GM19193 (cell line): ENCODE results near the gene MPRIP.

Experiments
- POLR2A ChIP-seq: IDR thresholded peaks from 4 replicates; pipeline ENCODE4 v1.6.1; 2011; ENCODE audit not compliant: insufficient read depth, insufficient read length; ENCODE audit errors: extremely low read depth

The MPRIP gene

DNA sequence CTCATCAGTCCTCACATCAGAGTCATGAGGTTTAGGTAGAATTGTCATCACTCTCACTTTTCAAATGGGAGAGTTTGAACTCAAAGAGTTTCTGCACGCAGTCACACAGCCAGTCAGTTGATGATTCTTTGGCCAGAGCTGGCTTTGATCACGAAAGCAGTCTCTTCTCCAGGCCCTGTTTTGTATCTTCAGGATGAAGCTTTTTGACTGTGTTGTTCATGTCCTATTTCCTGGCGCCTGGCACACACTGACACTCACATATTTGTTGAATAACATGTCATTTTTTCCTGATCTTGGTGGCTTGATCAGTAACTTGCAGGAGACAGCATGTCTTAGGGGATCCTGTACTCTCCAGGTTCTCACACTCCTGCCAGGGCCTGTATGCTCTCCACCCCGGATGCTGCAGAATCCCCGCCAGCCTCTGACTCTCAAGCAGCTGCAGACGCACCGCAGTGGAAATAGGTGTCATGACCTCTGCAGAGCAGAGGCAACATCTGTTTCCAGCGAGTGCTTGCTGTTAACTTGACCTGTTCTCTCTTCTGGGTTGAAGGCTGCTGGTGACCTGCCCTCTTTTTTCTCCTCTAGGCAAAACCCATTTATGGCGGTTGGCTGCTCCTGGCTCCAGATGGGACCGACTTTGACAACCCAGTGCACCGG, 33.0 kb downstream of the MPRIP start:
- TF ChIP-seq POLR2A = no peak

GRCh38 chr17:17076066-17076465, 33.8 kb downstream of the MPRIP start:
- TF ChIP-seq POLR2A = no peak

DNA sequence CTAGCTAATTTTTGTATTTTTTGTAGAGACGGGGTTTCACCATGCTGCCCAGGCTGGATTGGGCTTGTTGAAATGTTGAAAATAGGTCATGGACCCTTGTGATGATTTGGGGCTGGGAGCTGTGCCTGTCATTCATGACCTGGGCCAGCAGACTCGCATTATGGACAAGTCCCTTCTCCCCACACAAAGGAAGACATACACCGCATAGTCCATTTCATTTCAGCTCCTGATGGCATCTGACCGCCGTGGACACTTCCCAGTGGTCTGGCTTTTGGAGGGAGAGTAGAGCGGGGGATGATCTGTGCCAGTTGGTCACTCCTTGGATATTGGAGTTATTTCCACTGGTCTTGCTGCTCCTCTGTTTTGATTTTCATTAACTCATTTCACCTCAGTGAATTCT, 34.8 kb downstream of the MPRIP start:
- TF ChIP-seq POLR2A = no peak

GRCh38 chr17:17077861-17078732, 35.8 kb downstream of the MPRIP start:
- no peak for TF ChIP-seq POLR2A

DNA sequence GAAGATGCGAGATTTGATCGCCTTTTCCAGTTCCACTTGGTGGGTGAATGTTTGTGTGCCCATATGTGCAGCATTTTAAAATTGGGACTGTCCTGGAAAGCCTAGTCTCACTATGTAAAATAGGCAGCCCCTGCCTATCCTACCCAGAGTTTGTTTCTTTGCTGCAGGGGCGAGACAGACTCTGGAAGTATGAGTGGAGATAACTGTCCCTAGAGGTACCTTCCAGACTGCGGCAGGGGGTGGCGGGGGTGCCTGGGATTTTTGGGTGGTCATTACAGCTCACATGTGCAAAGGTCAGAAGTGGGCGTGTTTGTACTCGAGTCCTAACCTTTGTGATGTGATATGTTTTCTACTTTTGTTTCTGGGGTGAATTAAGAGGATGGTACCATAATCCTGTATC, 36.6 kb downstream of the MPRIP start:
- no peak for TF ChIP-seq POLR2A

GRCh38 chr17:17079336-17079735, 37.1 kb downstream of the MPRIP start:
- TF ChIP-seq POLR2A = no peak

- TF ChIP-seq POLR2A = no peak
Measured at GRCh38 chr17:17079761-17080160, 37.5 kb downstream of the MPRIP start.

DNA sequence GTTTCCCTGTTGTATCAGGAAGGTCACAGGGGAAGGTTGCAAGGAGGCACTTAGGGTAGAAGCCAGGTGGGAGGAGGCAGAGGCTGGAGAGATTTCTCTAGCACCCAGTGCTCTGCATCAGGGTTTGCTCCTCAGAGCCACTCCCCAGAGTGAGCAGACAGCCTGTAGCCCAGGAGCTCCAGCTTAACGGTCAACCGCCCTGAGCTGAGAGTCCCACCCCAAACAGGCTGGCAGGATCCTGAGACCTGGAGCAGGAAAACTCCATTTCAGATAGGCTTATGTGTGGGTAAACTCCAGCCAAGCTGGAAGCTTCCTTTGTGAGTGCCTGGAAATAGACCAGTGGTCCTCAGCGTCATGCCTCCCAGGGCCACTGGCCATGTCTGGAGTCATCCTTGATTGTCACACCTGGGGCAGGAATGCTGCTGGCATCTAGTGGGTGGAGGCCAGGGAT, 37.9 kb downstream of the MPRIP start:
- no peak for TF ChIP-seq POLR2A

DNA sequence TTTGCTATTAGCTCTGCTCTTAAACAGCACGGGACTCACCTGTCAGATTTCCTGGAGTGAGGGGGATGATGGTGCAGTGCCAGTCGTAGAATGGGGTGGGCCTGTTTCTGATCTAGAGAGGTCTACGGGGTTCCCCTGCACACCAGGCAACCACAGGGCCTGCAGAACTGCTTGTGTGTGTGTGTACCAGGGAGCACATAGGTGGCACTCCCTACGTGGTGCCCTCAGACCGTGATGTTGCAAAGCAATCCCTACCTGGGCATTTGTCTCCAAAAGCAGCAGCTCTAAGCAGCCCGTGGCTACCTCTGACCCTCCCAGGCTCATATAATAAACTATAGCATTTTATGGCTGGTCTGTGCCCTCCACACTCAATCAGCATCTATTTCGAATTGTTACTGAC, 38.5 kb downstream of the MPRIP start:
- TF ChIP-seq POLR2A = no peak

DNA sequence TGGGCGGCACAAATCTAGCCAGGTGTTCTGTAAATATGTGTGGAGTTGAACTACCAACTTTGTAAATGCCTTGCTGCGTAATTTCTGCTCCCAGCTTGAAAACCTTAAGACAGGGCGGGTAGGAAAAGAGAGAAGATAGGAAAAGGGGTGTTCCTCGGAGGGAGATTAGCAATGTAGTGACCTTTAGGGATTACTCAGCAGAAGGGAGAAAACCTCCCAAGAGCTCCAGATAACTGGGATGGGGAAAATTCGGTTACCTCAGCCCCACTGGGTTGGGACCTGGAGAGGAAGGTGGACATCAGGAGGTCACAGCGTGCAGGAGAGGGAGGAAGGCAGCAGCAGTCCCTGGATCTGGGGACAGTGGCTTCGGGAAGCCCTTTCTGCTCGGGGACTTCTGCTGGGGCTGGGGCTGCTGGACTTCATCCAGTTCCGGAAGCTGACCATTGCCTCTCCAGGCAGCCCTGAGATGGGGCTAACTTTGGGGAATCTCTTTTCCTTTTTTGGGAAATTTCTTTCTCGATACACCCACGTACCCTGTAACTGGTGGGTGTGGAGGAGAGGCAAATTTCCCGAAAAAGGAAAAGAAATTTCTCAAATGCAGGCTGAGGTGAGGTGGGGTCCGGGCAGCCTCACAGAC, 39.2 kb downstream of the MPRIP start:
- TF ChIP-seq POLR2A = no peak

- TF ChIP-seq POLR2A = no peak
Measured at GRCh38 chr17:17082878-17083277, 40.6 kb downstream of the MPRIP start.

- TF ChIP-seq POLR2A = no peak
Measured at GRCh38 chr17:17084317-17084835, 42.1 kb downstream of the MPRIP start.

GRCh38 chr17:17084941-17085340, 42.7 kb downstream of the MPRIP start:
- no peak for TF ChIP-seq POLR2A

- TF ChIP-seq POLR2A = no peak
Measured at GRCh38 chr17:17086585-17086984, 44.3 kb downstream of the MPRIP start.

GRCh38 chr17:17087424-17088015, 45.3 kb downstream of the MPRIP start:
- TF ChIP-seq POLR2A = no peak
